Hepatocyte (in vitro differentiated cells): ENCODE measurements around the gene ZNF212.

Experiments used
- EZH2phosphoT487 ChIP-seq: fragments of 200-600 bp; sonication (generic); IDR thresholded peaks from one replicate; pipeline ENCODE4 v1.6.1; 2018; ENCODE audit warnings: antibody characterized with exemption, mild to moderate bottlenecking, low read depth, moderate library complexity; ENCODE audit not compliant: unreplicated experiment, severe bottlenecking
- TF ChIP-seq, protein P1 (sequence below): fragments of 200-600 bp; sonication (generic); IDR thresholded peaks from 2 replicates; pipeline ENCODE4 v1.5.1; 2016; ENCODE audit warnings: antibody characterized with exemption, mild to moderate bottlenecking; ENCODE audit not compliant: poor library complexity

DNA sequence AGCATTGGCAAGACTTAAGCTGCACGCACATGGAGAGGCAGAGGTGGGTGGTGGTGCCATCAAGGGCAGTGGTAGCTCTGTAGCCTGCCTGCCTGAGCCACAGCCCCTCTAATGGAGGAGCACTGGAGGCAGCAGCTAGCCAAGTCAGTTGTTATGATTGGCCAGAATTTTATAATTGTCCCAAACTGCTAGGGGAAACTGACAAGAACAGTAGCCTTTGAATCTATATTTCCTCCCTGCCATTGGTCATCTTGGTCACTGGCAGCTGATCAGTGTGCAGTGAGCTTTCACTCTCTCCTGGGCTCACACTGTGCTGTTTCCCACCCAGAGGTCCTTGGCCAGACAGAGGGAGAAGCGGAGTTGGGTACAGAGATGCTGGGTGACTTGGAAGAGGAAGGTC is 12.9 kb downstream of the ZNF212 start:
- no peak for TF ChIP-seq EZH2phosphoT487
- TF ChIP-seq, protein P1, sequence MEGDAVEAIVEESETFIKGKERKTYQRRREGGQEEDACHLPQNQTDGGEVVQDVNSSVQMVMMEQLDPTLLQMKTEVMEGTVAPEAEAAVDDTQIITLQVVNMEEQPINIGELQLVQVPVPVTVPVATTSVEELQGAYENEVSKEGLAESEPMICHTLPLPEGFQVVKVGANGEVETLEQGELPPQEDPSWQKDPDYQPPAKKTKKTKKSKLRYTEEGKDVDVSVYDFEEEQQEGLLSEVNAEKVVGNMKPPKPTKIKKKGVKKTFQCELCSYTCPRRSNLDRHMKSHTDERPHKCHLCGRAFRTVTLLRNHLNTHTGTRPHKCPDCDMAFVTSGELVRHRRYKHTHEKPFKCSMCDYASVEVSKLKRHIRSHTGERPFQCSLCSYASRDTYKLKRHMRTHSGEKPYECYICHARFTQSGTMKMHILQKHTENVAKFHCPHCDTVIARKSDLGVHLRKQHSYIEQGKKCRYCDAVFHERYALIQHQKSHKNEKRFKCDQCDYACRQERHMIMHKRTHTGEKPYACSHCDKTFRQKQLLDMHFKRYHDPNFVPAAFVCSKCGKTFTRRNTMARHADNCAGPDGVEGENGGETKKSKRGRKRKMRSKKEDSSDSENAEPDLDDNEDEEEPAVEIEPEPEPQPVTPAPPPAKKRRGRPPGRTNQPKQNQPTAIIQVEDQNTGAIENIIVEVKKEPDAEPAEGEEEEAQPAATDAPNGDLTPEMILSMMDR = no peak
